Measurements from ENCODE around the gene KXD1. TPM values are rescaled to one million over a fixed set of nuclear protein-coding genes. Genes with fewer than 3 reads are reported as not detected.

KXD1 gene
- polyA plus RNA-seq, 1 of the 3 experiments (the other 2 are of a cell fraction): 151 TPM

- Histone ChIP-seq H3K27me3 (ENCODE audit: insufficient read depth) (no peaks in the 10 kb centered on the region), H3F3A (replicated peaks; ENCODE audit: insufficient read depth) (no peaks in the 10 kb centered on the region), H3K4me2 (no peak overlapping the region), H3K36me3 (replicated peaks in 1 of 2; ENCODE audit: control insufficient read depth in 1 of 2, insufficient read depth in 2 of 2, low read length in 1 of 2) (peaks cover 11 to 19% of the 10 kb centered on the region in 2 experiments), H3K4me3 (ENCODE audit: low read depth in 2 of 2, low read length in 1 of 2) (no peak overlapping the region), H3K27ac (ENCODE audit: low read depth in 2 of 2, low read length in 1 of 2) (no peak overlapping the region), H2AFZ (ENCODE audit: low read depth) (no peak overlapping the region), H4K20me1 (ENCODE audit: insufficient read depth) (no peaks in the 10 kb centered on the region), H3K9me3 (no peaks in the 10 kb centered on the region), H3K9ac (no peak overlapping the region), H3K4me1 (ENCODE audit: control insufficient read depth in 1 of 2, insufficient read depth in 2 of 2, low read depth in 1 of 2, low read length in 1 of 2) (peaks cover 0 to 5% of the 10 kb centered on the region in 2 experiments; a peak in 1 of 4 replicates), H3K79me2 (ENCODE audit: insufficient read depth) (peaks cover 47% of the 10 kb centered on the region), H3K9me2 (no peaks in the 10 kb centered on the region)
- 95% methylated on average over 10 of the region's 14 CpGs for WGBS (ENCODE audit: low lambda C conversion rate)
- CTCF ChIA-PET: no interaction called here
- TF ChIP-seq TAF1 (IDR thresholded peaks at IDR 0.05; ENCODE audit: borderline replicate concordance, low read depth, low read length) (no peak), SIN3A (IDR thresholded peaks at IDR 0.05; ENCODE audit: borderline replicate concordance, low read depth, low read length) (no peak), CTCF (IDR thresholded peaks at IDR 0.05) (no peak), EZH2phosphoT487 (IDR thresholded peaks at IDR 0.05; ENCODE audit: borderline replicate concordance, low read depth) (no peak), RFX5 (IDR thresholded peaks at IDR 0.05; ENCODE audit: low read length) (no peak), CHD2 (IDR thresholded peaks at IDR 0.05; ENCODE audit: low read length, partially characterized antibody) (no peak), ZBTB33 (IDR thresholded peaks at IDR 0.05; ENCODE audit: borderline replicate concordance, low read depth) (no peak), GABPA (IDR thresholded peaks at IDR 0.05; ENCODE audit: low read depth) (no peak), USF2 (IDR thresholded peaks at IDR 0.05; ENCODE audit: borderline replicate concordance, low read depth, low read length) (no peak), RXRA (IDR thresholded peaks at IDR 0.05; ENCODE audit: borderline replicate concordance, low read depth) (no peak), TCF12 (IDR thresholded peaks at IDR 0.05) (no peak), SMC3 (IDR thresholded peaks at IDR 0.05; ENCODE audit: low read depth, low read length) (no peak), ELF1 (IDR thresholded peaks at IDR 0.05) (no peak), POLR2AphosphoS5 (IDR thresholded peaks at IDR 0.05; ENCODE audit: low read depth, low read length) (no peak), EP300 (IDR thresholded peaks at IDR 0.05; ENCODE audit: borderline replicate concordance in 1 of 2, low read depth in 1 of 2, low read length in 1 of 2) (no peak), MAX (IDR thresholded peaks at IDR 0.05; ENCODE audit: low read depth) (no peak), RAD21 (IDR thresholded peaks at IDR 0.05; ENCODE audit: low read length) (no peak), NRF1 (IDR thresholded peaks at IDR 0.05; ENCODE audit: low read depth, low read length) (no peak)
- POLR2A ChIA-PET: no interaction called here
- DNase-seq: no peak
These were observed 4.4 kb downstream of the KXD1 start for GRCh38 chr19:18562086-18562485.

All from SK-N-SH (cell line).